GM19099 (cell line): ENCODE measurements around the gene SLC26A11.

Experiments used
- POLR2A ChIP-seq: IDR thresholded peaks from 3 replicates; pipeline ENCODE4 v1.6.1; 2011; ENCODE audit warnings: low read depth; ENCODE audit not compliant: insufficient read length; ENCODE audit errors: extremely low read depth

SLC26A11 gene

DNA sequence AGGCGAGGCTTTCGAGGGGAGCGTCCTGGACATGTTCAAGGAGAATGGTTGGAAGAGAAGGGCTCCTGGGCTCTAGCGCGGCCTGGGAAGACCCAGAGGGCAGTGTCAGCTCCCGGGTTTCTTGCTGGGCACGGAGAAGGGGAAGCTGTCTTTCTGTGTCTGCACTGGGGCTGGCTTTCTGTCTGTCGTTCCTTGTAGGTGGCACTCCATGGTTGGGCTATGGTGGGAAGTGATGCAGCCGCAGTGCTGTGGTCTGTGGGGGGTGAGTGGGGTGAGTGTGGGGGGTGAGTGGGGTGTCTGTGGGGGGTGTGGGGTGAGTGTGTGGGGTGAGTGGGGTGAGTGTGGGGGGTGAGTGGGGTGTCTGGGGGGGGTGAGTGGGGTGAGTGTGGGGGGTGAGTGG is 54.1 kb downstream of the SLC26A11 start:
- no peak for TF ChIP-seq POLR2A

DNA sequence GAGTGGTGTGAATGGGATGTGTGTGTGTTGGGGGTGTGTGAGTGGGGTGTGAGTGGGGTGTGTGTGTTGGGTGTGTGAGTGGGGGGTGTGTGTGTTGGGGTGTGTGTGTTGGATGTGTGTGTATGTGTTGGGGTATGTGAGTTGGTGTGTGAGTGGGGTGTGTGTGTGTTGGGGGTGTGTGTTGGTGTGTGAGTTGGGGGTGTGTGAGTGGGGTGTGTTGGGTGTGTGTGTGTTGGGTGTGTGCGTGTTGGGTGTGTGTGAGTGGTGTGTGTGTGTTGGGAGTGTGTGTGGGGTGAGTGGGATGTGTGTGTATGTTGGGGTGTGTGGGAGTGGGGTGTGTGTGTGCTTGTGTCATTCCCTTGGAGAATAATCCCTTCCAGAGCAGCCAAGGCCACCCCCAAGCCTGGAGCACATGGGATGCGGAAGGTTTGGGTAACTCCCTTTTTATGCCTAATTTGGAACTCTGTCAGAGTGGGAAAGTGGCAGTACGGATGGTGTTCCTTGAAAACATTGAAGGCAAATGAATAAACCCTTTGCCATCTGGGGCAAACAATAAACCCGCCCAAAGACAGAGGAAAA is 54.7 kb downstream of the SLC26A11 start:
- TF ChIP-seq POLR2A = no peak

DNA sequence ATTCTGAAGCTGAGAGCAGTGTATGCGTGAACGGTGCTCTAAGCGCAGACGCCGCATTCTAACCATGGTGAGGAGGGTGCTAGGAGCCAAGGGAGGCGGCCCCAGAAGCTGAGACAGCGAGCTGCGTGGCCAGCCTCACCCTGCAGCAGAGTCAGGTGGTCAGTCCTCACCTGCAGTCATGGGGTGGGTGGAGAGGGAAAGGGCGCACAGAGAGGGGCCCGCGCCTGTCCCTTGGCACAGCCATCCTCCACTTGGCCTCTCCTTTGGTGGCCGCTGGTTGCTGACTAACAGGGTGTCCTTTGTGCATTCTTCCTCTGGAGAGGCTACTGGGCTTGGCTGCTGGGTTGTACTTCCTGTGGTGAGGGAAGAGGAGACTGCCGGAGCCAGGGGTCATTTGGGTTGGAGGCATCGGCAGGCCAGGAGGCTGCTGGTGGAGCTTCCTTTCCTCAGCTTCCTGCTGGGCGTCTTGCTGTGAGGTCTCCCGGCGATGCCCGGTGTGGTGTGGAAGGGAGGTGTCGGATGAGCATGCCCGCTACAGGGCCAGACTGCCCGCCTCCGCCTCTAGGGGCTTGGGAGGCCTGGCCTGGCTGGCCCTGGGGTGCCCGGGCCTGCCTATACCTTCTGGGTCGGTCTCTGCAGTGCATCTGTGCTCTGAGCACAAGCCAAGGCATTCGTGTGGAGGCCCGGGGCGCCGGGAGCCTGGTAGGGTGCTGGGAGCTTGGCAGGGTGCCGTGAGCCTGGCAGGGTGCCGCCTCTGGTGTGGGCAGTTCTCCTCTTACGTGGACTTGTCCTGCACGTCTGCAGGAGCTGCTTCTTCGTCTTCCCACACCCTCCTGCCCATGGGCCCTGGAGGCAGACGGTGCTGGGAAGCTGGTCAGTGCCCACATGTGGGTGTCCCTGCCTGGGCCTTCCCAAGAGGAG is 57.8 kb downstream of the SLC26A11 start:
- TF ChIP-seq POLR2A = peak; percentile 15

DNA sequence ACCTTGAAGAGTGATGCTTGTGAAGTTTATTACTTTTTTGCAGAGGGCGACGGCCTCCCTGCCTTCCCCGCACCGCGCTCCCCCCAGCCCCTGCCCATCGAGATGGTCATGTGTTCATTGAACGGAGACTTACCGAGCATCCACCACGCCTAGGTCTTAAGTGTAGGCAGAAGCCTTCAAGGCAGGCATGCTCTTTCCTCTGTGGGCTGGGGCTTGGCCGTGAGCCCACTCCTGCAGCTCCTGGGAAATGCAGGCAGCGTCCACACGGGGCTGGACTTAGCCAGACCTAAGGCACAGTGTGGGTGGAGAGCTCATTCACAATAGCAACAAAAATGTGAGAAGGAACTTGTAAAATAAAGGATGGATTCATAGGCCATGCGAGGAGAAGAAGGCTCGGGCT is 59.7 kb downstream of the SLC26A11 start:
- TF ChIP-seq POLR2A = no peak

DNA sequence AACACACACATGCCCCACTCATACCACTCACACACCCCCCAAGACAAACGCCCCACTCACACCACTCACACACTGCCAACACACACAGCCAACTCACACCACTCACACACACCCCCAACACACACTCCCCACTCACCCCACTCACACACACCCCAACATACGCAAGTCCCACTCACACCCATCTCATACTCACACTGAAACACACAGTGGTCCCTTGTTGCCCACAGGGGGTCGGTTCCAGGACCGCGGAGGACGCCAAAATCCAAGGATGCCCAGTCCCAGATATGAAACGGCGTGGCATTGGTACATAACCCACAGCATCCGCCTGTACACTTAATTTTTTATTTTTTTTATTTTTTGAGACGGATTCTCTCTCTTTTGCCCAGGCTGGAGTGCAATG is 61.3 kb downstream of the SLC26A11 start:
- no peak for TF ChIP-seq POLR2A

DNA sequence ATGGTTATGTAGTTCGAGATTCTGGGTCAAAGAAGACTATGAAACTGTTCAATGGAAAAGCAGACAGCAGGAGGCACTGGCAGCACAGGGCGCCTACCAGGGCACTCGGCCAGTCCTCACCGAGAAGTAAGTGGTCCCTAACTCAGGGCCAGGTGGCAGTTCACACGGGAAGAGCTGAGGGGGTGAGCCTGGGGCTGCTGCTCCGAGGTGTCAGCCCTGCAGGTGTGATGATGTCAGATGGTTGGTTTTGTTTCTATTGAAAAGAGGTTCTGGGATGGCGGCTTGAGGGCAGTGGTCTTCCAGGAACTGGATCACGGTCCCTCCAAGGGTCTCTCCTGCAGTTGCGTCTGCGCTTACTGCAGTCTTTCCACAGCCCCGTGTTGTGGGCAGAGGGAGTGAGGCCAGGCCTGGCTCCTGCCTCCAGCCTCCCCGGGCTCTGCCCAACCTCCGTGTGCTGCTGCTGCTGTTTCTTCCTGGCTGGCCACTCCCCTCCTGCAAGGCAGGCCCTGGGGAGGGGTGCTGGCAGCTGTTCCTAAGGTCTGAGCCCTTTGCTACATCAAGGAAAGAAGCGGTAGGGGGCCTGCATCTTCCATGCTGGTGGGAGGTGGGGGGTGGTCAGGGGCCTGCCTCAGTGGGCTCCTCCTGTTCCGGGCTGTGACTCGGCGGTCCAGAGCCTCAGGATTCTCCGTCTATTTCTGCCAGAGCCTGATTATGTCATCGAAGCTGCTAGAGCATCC is 63.1 kb downstream of the SLC26A11 start:
- TF ChIP-seq POLR2A = peak; percentile 32

DNA sequence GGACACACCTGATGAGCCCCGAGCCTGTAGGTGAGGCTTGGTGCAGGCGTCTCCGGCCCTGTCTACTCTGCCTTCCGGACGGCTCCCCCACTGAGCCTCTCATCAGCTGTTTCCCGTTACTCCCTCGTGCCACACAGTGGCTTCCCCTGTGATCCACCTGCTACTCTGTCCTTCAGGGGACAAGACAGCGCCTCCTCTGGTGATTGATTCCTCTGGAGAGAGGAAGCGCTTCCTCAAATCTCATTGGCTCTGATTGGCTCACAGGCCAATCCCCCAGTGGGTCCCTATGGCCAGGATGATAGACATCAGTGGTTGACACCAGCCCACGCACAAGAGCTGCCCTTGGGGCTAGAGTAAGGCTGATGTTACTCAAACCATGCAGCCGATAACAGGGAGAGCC is 64.4 kb downstream of the SLC26A11 start:
- no peak for TF ChIP-seq POLR2A

DNA sequence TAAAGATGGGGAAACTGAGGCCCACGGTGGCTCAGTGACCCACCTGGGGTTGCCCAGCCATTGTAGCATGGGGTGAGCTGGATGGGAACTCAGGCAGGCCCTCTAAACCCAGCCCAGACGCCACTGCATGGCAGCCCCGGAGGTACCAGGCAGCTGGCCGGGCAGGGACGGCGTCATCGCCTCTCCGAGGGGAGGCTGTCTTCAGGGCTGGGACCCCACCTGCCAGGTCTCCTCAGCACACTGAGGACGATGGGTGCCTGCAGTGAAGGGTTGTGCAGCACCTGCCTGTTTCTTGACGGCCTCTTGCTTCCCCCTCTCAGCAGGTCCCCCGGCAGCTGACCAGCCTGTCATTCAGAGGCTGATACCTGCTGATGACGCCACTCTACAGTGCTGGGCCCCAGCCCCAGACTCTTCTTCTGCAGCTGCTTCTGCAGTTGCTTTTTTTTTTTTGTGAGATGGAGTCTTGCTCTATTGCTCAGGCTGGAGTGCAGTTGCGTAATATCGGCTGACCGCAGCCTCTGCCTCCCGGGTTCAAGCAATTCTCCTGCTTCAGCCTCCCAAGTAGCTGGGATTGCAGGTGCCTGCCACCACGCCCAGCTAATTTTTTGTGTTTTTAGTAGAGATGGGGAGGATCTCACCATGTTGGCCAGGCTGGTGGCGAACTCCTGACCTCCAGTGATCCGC is 65.2 kb downstream of the SLC26A11 start:
- TF ChIP-seq POLR2A = no peak

DNA sequence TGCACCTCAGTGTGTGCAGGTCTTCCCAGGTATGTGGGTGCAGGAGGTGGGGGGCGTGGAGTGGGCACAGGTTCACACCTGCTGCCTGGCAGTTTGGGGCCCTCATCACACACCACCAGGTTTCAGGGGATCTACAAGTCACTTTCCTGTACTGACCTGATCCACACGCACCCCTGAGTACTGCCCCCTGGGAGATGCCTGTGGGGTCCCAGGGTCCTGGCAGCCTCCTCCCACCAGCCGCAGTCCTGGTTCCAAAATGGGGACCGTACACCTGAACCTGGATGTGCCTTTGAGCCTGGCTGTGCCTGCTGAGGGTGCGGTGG is 66.4 kb downstream of the SLC26A11 start:
- no peak for TF ChIP-seq POLR2A

DNA sequence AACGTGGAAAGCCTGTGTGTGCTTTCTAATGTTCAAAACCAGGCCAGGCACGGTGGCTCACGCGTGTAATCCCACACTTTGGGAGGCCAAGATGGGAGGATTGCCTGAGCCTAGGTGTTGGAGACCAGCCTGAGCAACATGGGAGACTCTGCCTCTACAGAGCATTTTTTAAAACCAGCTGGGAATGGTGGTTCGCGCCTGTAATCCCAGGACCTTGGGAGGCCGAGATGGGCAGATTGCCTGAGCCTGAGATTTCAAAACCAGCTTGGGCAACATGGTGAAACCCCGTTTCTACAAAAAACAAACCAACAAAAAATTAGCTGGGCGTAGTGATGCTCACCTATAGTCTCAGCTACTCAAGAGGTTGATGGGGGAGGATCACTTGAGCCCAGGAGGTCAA is 66.8 kb downstream of the SLC26A11 start:
- no peak for TF ChIP-seq POLR2A

DNA sequence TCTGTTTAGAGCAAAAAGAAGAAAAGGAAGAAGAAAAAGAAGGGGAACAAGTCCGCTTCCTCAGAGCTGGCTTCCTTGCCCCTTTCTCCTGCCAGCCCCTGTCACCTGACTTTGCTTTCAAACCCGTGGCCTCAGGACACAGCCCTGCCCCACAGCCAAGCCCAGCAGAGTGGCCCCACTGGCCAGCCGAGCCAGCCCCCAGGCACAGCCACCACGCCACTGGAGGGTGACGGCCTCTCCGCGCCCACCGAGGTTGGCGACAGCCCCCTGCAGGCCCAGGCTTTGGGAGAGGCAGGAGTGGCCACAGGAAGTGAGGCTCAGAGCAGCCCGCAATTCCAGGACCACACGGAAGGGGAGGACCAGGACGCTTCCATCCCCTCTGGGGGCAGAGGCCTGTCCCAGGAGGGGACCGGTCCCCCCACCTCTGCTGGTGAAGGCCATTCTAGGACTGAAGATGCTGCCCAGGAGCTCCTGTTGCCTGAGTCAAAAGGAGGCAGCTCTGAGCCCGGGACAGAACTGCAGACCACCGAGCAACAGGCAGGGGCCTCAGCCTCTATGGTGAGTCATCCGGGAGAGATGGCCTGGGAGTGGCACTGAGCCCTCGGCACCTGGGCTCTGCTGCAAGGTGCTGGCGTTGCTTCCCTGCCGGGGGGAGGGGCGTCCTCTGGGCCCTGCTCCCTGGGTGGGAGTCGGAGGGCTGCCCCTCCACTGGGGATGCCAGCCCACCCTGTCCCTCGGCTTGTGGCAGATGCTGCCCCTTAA is 67.8 kb downstream of the SLC26A11 start:
- TF ChIP-seq POLR2A = no peak

DNA sequence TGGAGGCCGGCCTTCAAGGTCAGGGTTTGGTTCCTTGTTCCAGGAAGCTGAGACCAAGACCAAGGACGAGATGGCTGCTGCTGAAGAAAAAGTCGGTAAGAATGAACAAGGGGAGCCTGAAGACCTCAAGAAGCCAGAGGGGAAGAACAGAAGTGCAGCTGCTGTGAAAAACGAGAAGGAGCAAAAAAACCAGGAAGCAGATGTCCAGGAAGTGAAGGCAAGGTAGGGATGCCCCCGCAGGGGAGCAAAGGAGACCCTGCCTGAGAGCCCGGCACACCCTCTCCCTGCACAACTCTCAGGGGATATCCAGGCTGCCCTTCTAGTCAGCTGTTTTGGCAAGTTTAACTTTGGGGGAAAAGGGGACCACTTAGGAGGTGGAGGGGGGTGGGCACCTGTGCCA is 69.4 kb downstream of the SLC26A11 start:
- no peak for TF ChIP-seq POLR2A

DNA sequence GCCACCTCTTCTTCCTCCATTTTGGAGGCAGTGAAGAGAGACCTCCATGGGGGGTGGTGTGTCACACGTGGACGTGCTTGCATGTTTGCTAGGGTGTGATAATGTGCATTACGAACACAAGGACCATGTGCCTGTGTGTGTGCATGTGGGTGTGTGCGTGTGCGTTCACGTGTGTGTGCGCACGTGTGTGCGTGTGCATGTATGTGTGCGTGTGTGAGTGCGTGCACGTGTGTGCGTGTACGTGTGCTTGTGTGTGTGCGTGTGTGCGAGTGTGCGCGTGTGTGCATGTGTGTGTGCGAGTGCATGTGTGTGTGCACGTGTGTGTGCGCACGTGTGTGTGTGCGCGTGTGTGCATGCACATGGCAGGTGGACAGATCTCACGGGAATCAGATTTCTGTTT is 69.9 kb downstream of the SLC26A11 start:
- no peak for TF ChIP-seq POLR2A

DNA sequence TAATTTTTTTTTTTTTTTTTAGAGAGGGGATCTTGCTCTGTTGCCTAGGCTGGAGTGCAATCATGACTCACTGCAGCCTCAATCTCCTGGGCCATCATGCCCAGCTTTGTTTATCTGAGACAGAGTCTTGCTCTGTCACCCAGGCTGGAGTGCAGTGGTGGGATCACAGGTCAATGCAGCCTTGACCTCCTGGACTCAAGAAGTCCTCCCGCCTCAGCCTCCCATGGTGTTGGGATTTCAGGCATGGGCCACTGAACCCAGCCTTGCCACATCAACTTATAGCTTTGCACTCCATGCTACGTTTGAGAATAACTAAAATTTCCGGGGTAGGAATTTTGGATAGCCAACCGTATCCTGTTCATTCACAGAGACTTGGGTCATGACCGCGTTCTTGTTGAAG is 71.0 kb downstream of the SLC26A11 start:
- TF ChIP-seq POLR2A = no peak
